NCI-H524 treated with DMSO at 0.1 percent for 48 hours (cell line): Measurements from ENCODE around the gene ADAMTS13.

Experiments used
- DNase-seq: peaks from one replicate; lab custom pipeline; 2025; lab: John Stamatoyannopoulos, UW

The ADAMTS13 gene

GRCh38 chr9:133454943-133455673 lies 32.9 kb downstream of the ADAMTS13 start:
- no peak for DNase-seq

GRCh38 chr9:133455936-133456335 lies 33.8 kb downstream of the ADAMTS13 start:
- no peak for DNase-seq

- no peak for DNase-seq
These were observed 34.2 kb downstream of the ADAMTS13 start for GRCh38 chr9:133456409-133456808.

GRCh38 chr9:133457233-133457632 lies 35.1 kb downstream of the ADAMTS13 start:
- DNase-seq = no peak

GRCh38 chr9:133457748-133458147 lies 35.6 kb downstream of the ADAMTS13 start:
- no peak for DNase-seq

GRCh38 chr9:133458643-133459312 lies 36.6 kb downstream of the ADAMTS13 start:
- DNase-seq = no peak

GRCh38 chr9:133459476-133460404 lies 37.6 kb downstream of the ADAMTS13 start, which contains the start of gene CACFD1:
Gene CACFD1 (plus strand): TSS chr9:133459978. CDS start chr9:133460067, 89 bp downstream.
- peak; percentile 87 for DNase-seq

- peak; percentile 30 for DNase-seq
These were observed 38.4 kb downstream of the ADAMTS13 start for GRCh38 chr9:133460405-133461175.

GRCh38 chr9:133461975-133462374 lies 39.8 kb downstream of the ADAMTS13 start:
- DNase-seq = no peak

- DNase-seq = no peak
These were observed 41.2 kb downstream of the ADAMTS13 start for GRCh38 chr9:133463234-133463863.

- DNase-seq = no peak
These were observed 41.9 kb downstream of the ADAMTS13 start for GRCh38 chr9:133463864-133464615.

GRCh38 chr9:133464638-133465037 lies 42.5 kb downstream of the ADAMTS13 start:
- DNase-seq = no peak

- no peak for DNase-seq
These were observed 43.8 kb downstream of the ADAMTS13 start for GRCh38 chr9:133465984-133466383.

GRCh38 chr9:133467101-133467500 lies 44.9 kb downstream of the ADAMTS13 start:
- DNase-seq = no peak

- no peak for DNase-seq
These were observed 46.2 kb downstream of the ADAMTS13 start for GRCh38 chr9:133468374-133468773.

GRCh38 chr9:133468777-133469421 lies 46.7 kb downstream of the ADAMTS13 start:
- DNase-seq = no peak

- no peak for DNase-seq
These were observed 48.3 kb downstream of the ADAMTS13 start for GRCh38 chr9:133470427-133470924.

- no peak for DNase-seq
These were observed 48.8 kb downstream of the ADAMTS13 start for GRCh38 chr9:133470988-133471387.

- no peak for DNase-seq
These were observed 49.5 kb downstream of the ADAMTS13 start for GRCh38 chr9:133471551-133472276.
